Neutrophil (primary cell): ENCODE results near the gene PDE11A.

Experiments
- H3K27ac ChIP-seq: fragments of 200-600 bp; sonication (generic); 2 replicates; pipeline ENCODE4 v1.5.1; 2016; ENCODE audit warnings: mild to moderate bottlenecking, moderate library complexity
- H3K27me3 ChIP-seq: fragments of 200-600 bp; sonication (generic); 2 replicates; pipeline ENCODE4 v1.6.0; 2016; ENCODE audit warnings: mild to moderate bottlenecking
- H3K36me3 ChIP-seq: fragments of 200-600 bp; sonication (generic); 2 replicates; pipeline ENCODE4 v1.5.1; 2017
- H3K4me1 ChIP-seq, 2 experiments: fragments of 200-600 bp in 1 of 2; sonication (generic) in 1 of 2; 1 replicate in 1 of 2; 2 replicates in 1 of 2; pipeline versions ENCODE4 v1.5.1 to v1.6.1; 2013 to 2016; ENCODE audit warnings: low read depth in 1 of 2, low read length in 1 of 2, mild to moderate bottlenecking in 1 of 2, moderate library complexity in 1 of 2; ENCODE audit not compliant: control insufficient read depth in 1 of 2, insufficient read depth in 1 of 2
- H3K4me3 ChIP-seq, 2 experiments: fragments of 200-600 bp in 1 of 2; sonication (generic) in 1 of 2; 1 replicate in 1 of 2; 2 replicates in 1 of 2; pipeline ENCODE4 v1.5.1; 2013 to 2016; ENCODE audit warnings: low read depth in 1 of 2, low read length in 1 of 2, mild to moderate bottlenecking in 1 of 2, moderate library complexity in 1 of 2
- H3K9me3 ChIP-seq: fragments of 200-600 bp; sonication (generic); 2 replicates; pipeline ENCODE4 v1.5.1; 2016
- CTCF ChIP-seq: fragments of 200-600 bp; sonication (generic); IDR thresholded peaks from 2 replicates; pipeline ENCODE4 v1.5.1; 2016; ENCODE audit warnings: antibody characterized with exemption

Gene PDE11A

DNA sequence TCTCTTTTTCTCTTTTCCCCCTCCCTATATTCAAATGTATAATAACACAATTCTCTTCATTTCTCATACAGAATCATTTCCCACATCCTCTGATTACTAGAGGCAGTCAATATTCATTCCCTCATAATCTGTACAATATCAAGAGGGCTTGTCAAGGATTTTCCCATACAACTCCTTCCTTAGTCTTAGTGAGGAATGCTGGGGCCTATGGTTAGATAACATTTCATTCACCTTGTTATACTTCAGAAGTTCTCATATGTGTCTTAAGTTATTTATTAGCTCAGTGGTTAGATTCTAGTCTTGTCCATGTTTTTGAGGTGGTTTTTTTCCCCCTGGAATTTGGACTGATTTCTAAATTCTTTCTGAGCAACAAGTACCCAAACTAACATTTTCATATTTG lies 289.5 kb downstream of the PDE11A start:
- TF ChIP-seq CTCF = no peak
- peaks cover 9 to 16% of the 10 kb centered on the region in 2 experiments for H3K4me1 ChIP-seq
- no peak overlapping the region for H3K4me3 ChIP-seq
- no peak overlapping the region for H3K27ac ChIP-seq
- no peaks in the 10 kb centered on the region for H3K27me3 ChIP-seq
- no peaks in the 10 kb centered on the region for H3K36me3 ChIP-seq
- no peaks in the 10 kb centered on the region for H3K9me3 ChIP-seq

- peaks cover 9 to 16% of the 10 kb centered on the region in 2 experiments for H3K4me1 ChIP-seq
- no peak overlapping the region for H3K4me3 ChIP-seq
- no peak for TF ChIP-seq CTCF
- no peak overlapping the region for H3K27ac ChIP-seq
- no peaks in the 10 kb centered on the region for H3K9me3 ChIP-seq
- no peaks in the 10 kb centered on the region for H3K27me3 ChIP-seq
- no peaks in the 10 kb centered on the region for H3K36me3 ChIP-seq
These were observed 290.0 kb downstream of the PDE11A start for GRCh38 chr2:177782613-177783012.

DNA sequence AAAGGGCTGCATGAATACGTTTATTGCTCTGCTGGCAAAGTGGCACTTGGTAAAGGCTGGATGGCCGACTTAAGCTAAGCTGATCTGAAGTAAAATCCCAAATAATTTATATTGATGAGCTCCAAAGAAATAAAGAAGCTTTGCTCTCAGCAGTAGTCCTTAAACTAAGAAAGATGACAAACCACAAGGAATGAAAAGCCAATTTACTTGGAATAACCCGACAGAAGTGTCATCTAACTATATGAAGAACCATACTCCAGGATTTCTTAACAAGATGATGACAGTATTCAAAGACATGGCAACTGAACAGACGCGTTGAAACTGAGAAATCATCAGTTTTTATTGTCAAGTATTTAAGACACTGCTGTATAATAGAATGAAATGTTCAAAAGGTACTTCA lies 294.1 kb downstream of the PDE11A start:
- H3K36me3 ChIP-seq = no peaks in the 10 kb centered on the region
- no peak overlapping the region for H3K27ac ChIP-seq
- TF ChIP-seq CTCF = no peak
- no peaks in the 10 kb centered on the region for H3K9me3 ChIP-seq
- no peaks in the 10 kb centered on the region for H3K4me1 ChIP-seq
- no peaks in the 10 kb centered on the region for H3K27me3 ChIP-seq
- no peak overlapping the region for H3K4me3 ChIP-seq

- Histone ChIP-seq H3K9me3 (no peaks in the 10 kb centered on the region), H3K27me3 (no peaks in the 10 kb centered on the region), H3K4me3 (no peak overlapping the region), H3K27ac (no peak overlapping the region), H3K4me1 (no peaks in the 10 kb centered on the region), H3K36me3 (no peaks in the 10 kb centered on the region)
- no peak for TF ChIP-seq CTCF
These were observed 300.0 kb downstream of the PDE11A start for GRCh38 chr2:177772529-177772928.

- H3K27me3 ChIP-seq = no peaks in the 10 kb centered on the region
- TF ChIP-seq CTCF = no peak
- no peaks in the 10 kb centered on the region for H3K9me3 ChIP-seq
- no peaks in the 10 kb centered on the region for H3K36me3 ChIP-seq
- no peak overlapping the region for H3K4me3 ChIP-seq
- H3K27ac ChIP-seq = no peak overlapping the region
- H3K4me1 ChIP-seq = no peaks in the 10 kb centered on the region
These were observed 301.4 kb downstream of the PDE11A start for GRCh38 chr2:177771191-177771590.

GRCh38 chr2:177767768-177768167 lies 304.8 kb downstream of the PDE11A start:
- Histone ChIP-seq H3K27me3 (no peaks in the 10 kb centered on the region), H3K4me3 (no peak overlapping the region), H3K36me3 (no peaks in the 10 kb centered on the region), H3K27ac (no peak overlapping the region), H3K4me1 (no peaks in the 10 kb centered on the region), H3K9me3 (no peaks in the 10 kb centered on the region)
- no peak for TF ChIP-seq CTCF
